SK-N-SH treated with all-trans-retinoic acid at 6 μM for 48 hours (cell line): Measurements from ENCODE around the gene SPATA3.

Experiments used
- ATAC-seq: fragments of 200-7000 bp; cut with Tn5 transposase; 3 replicates; pipeline ENCODE4 v1.9.1; 2020; ENCODE audit warnings: mild to moderate bottlenecking, moderate library complexity
- ARNTL ChIP-seq: fragments of 450-650 bp; formaldehyde crosslinking; IDR thresholded peaks from 2 replicates; pipeline ENCODE4 v1.5.0; 2020; ENCODE audit warnings: low read depth, mild to moderate bottlenecking, moderate library complexity, borderline replicate concordance
- BACH2 ChIP-seq: fragments of 250-450 bp; sonication (Bioruptor Pico); IDR thresholded peaks from 2 replicates; pipeline ENCODE4 v1.9.0; 2021; ENCODE audit warnings: mild to moderate bottlenecking, borderline replicate concordance
- CSDC2 ChIP-seq: fragments of 250-450 bp; sonication (Bioruptor Pico); IDR thresholded peaks from 2 replicates; pipeline ENCODE4 v1.5.0; 2020; ENCODE audit warnings: mild to moderate bottlenecking, moderate library complexity
- ESRRG ChIP-seq: fragments of 250-450 bp; sonication (Bioruptor Pico); IDR thresholded peaks from 2 replicates; pipeline ENCODE4 v1.6.1; 2021; ENCODE audit warnings: mild to moderate bottlenecking
- GLIS3 ChIP-seq: fragments of 250-450 bp; sonication (Bioruptor Pico); IDR thresholded peaks from 2 replicates; pipeline ENCODE4 v1.5.0; 2020; ENCODE audit warnings: mild to moderate bottlenecking, moderate library complexity
- ISL1 ChIP-seq: fragments of 250-450 bp; sonication (Bioruptor Pico); IDR thresholded peaks from 2 replicates; pipeline ENCODE4 v2.1.2; 2022; ENCODE audit warnings: mild to moderate bottlenecking, moderate library complexity
- OSR1 ChIP-seq: fragments of 250-450 bp; sonication (Bioruptor Pico); IDR thresholded peaks from 2 replicates; pipeline ENCODE4 v1.8.0; 2022; ENCODE audit warnings: moderate library complexity, mild to moderate bottlenecking, inconsistent platforms
- RARB ChIP-seq: fragments of 250-450 bp; sonication (Bioruptor Pico); IDR thresholded peaks from 2 replicates; pipeline ENCODE4 v1.8.0; 2021; ENCODE audit warnings: mild to moderate bottlenecking, moderate library complexity
- SNAI2 ChIP-seq: fragments of 250-450 bp; sonication (Bioruptor Pico); IDR thresholded peaks from 2 replicates; pipeline ENCODE4 v1.5.0; 2020; ENCODE audit warnings: mild to moderate bottlenecking, moderate library complexity
- TCF4 ChIP-seq: fragments of 250-450 bp; sonication (Bioruptor Pico); IDR thresholded peaks from 2 replicates; pipeline ENCODE4 v1.8.0; 2021; ENCODE audit warnings: mild to moderate bottlenecking, moderate library complexity, borderline replicate concordance
- TOX ChIP-seq: fragments of 250-450 bp; sonication (Bioruptor Pico); IDR thresholded peaks from 2 replicates; pipeline ENCODE4 v1.8.0; 2021; ENCODE audit warnings: mild to moderate bottlenecking, moderate library complexity, borderline replicate concordance
- ZC3H10 ChIP-seq: fragments of 250-450 bp; sonication (Bioruptor Pico); IDR thresholded peaks from 2 replicates; pipeline ENCODE4 v1.5.1; 2021; ENCODE audit warnings: mild to moderate bottlenecking, moderate library complexity
- ZFP3 ChIP-seq: fragments of 250-450 bp; sonication (Bioruptor Pico); IDR thresholded peaks from 2 replicates; pipeline ENCODE4 v1.5.0; 2020; ENCODE audit warnings: mild to moderate bottlenecking, moderate library complexity
- ZFP30 ChIP-seq: fragments of 450-650 bp; formaldehyde crosslinking; IDR thresholded peaks from 2 replicates; pipeline ENCODE4 v1.5.0; 2022; ENCODE audit warnings: mild to moderate bottlenecking, moderate library complexity
- ZNF565 ChIP-seq: fragments of 450-650 bp; formaldehyde crosslinking; conservative IDR thresholded peaks from 2 replicates; pipeline ENCODE4 v1.5.0; 2020; ENCODE audit warnings: low read depth, mild to moderate bottlenecking, moderate library complexity
- ZNF70 ChIP-seq: fragments of 450-650 bp; formaldehyde crosslinking; IDR thresholded peaks from 2 replicates; pipeline ENCODE4 v1.5.0; 2020; ENCODE audit warnings: mild to moderate bottlenecking, moderate library complexity
- TF ChIP-seq, protein P1 (sequence below): fragments of 250-450 bp; sonication (Bioruptor Pico); IDR thresholded peaks from 2 replicates; pipeline ENCODE4 v1.5.1; 2020; ENCODE audit warnings: low read depth, mild to moderate bottlenecking, moderate library complexity
- TF ChIP-seq, protein P2 (sequence below): fragments of 250-450 bp; sonication (Bioruptor Pico); IDR thresholded peaks from 2 replicates; pipeline ENCODE4 v1.5.0; 2020; ENCODE audit warnings: mild to moderate bottlenecking, moderate library complexity
- TF ChIP-seq, protein P3 (sequence below): fragments of 250-450 bp; sonication (Bioruptor Pico); IDR thresholded peaks from 2 replicates; pipeline ENCODE4 v1.5.1; 2021; ENCODE audit warnings: mild to moderate bottlenecking, moderate library complexity
- TF ChIP-seq, protein P4 (sequence below): fragments of 250-450 bp; sonication (Bioruptor Pico); IDR thresholded peaks from 2 replicates; pipeline ENCODE4 v1.8.0; 2021; ENCODE audit warnings: low read depth, mild to moderate bottlenecking, moderate library complexity, borderline replicate concordance

Gene SPATA3

DNA sequence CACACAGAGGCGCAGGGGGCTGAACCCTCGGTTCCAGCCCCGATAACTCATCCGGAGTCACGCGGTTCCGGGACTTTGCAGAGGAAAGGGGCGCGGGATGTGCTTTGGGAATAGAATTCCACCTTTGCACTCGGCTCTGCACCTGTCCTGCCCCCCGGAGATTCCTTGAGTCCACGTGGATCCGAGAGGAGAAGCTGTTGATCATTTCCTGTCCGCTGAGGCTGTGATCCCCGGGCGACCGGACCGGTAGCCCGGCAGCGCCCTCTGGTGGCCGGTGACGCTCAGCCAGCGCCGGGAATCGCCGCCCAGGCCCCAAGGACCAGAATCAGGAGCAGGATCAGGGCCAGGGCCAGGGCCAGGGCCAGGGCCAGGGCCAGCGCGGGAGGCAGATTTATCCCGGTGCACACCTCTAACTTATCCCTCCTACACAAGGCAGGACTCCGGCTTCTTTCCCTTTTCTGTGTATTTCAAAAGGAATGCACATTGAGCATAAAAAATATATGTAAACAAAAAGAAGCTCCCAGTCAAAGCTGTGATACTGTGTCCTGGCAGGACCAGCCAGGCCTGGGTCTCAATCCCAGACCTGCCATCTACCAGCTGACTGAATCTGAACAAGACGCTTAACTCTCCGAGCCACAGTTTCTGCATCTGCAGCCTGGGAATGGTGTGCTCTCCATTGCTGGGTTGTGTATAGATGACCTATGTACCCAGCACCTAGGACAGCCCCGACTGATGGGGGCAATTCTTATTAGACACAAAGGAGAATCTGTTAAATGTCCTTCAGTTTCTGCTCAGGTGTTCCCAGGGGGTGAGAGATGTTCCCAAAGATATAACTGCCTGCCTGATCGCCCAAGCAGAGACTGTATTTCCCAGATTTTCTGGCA lies 8.5 kb upstream of the SPATA3 start (continued):
- TF ChIP-seq, protein P1, sequence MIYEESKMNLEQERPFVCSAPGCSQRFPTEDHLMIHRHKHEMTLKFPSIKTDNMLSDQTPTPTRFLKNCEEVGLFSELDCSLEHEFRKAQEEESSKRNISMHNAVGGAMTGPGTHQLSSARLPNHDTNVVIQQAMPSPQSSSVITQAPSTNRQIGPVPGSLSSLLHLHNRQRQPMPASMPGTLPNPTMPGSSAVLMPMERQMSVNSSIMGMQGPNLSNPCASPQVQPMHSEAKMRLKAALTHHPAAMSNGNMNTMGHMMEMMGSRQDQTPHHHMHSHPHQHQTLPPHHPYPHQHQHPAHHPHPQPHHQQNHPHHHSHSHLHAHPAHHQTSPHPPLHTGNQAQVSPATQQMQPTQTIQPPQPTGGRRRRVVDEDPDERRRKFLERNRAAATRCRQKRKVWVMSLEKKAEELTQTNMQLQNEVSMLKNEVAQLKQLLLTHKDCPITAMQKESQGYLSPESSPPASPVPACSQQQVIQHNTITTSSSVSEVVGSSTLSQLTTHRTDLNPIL (CRISPR knock-in tag) = no peak
- TF ChIP-seq ARNTL (CRISPR knock-in tag) = no peak

DNA sequence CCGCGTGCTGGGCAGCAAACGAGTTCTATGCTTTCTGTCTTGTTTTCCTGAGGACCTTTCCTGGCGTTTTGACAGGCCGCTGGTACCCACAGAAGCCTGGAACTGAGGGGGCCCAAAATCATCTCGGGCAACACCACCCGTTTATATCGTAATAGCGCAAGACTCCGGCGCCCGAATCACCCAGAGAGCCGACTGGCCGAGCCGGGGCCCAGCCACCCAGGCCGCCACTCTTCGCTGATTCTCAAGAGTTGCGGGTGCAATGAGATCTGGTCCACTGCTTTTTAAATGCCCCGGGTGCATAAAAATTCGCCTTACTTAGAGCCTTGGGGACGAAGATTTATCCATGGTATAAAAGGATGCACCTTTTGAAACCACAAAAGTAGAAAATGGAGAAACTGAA lies 6.2 kb upstream of the SPATA3 start:
- no peak for TF ChIP-seq ZNF70 (CRISPR knock-in tag)
- ATAC-seq = no peak

DNA sequence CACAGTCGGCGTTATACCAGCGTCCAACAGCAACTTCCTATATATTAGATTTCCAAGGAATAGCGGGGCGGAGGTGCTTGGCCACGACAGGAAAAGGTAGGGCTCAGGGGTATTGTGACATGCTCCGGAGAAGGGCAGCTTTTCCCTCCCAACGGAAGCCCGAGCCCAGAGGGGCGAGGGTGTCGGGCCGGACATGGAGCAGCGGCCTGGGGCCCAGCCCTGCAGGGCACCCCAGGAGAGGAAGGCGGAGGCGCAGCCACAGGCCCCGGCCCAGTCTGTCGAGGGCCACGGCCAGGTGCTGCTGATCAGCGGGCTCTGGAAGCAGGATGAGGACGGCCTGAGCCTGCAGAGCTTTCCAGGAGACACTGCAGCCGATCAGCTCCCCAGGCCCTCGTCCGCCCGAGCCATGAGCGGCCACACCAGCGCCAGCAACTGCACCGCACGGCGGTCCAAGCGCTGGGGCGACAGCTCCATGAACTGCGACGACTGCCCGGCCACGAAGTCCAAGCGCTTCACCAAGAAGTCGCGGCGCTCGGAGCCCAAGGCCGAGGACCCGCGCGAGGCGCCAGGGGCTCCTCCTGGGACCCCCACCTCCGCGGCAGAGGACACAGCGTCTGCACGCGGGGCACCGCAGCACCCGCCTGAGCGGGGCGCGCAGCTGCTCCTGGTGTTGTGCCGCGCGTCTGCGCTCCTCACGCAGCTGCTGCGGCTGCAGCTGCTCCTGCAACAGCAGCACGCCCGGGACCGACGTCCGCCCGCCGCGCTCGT lies 5.6 kb upstream of the SPATA3 start:
- TF ChIP-seq ZFP30 (CRISPR knock-in tag) (no peak), BACH2 (CRISPR knock-in tag) (no peak)
- TF ChIP-seq, all 23 proteins: peak for 0
- ATAC-seq = no peak

DNA sequence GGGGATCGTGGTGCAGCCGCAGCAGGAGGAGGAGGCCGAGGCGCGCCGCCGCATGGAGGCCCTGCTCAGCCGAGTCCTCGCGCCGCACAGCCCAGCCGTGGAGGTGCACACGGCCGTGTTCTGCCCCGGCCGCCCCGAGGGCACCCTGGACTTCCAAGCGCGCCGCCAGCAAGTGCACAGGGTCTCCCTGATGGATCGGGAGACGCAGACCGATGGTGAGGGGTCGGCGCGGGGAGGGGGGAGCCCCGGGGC lies 5.1 kb upstream of the SPATA3 start:
- ATAC-seq = no peak
- TF ChIP-seq CSDC2 (CRISPR knock-in tag) (no peak), ZFP30 (CRISPR knock-in tag) (no peak), ZNF70 (CRISPR knock-in tag) (no peak), OSR1 (CRISPR knock-in tag) (no peak), ZC3H10 (CRISPR knock-in tag) (no peak), ESRRG (no peak), ZFP3 (CRISPR knock-in tag) (no peak), GLIS3 (CRISPR knock-in tag) (no peak), TCF4 (CRISPR knock-in tag) (no peak), RARB (no peak), SNAI2 (CRISPR knock-in tag) (no peak), ZNF565 (CRISPR knock-in tag) (no peak), ISL1 (CRISPR knock-in tag) (no peak)
- TF ChIP-seq, protein P2, sequence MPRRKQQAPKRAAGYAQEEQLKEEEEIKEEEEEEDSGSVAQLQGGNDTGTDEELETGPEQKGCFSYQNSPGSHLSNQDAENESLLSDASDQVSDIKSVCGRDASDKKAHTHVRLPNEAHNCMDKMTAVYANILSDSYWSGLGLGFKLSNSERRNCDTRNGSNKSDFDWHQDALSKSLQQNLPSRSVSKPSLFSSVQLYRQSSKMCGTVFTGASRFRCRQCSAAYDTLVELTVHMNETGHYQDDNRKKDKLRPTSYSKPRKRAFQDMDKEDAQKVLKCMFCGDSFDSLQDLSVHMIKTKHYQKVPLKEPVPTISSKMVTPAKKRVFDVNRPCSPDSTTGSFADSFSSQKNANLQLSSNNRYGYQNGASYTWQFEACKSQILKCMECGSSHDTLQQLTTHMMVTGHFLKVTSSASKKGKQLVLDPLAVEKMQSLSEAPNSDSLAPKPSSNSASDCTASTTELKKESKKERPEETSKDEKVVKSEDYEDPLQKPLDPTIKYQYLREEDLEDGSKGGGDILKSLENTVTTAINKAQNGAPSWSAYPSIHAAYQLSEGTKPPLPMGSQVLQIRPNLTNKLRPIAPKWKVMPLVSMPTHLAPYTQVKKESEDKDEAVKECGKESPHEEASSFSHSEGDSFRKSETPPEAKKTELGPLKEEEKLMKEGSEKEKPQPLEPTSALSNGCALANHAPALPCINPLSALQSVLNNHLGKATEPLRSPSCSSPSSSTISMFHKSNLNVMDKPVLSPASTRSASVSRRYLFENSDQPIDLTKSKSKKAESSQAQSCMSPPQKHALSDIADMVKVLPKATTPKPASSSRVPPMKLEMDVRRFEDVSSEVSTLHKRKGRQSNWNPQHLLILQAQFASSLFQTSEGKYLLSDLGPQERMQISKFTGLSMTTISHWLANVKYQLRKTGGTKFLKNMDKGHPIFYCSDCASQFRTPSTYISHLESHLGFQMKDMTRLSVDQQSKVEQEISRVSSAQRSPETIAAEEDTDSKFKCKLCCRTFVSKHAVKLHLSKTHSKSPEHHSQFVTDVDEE (CRISPR knock-in tag) = no peak
- TF ChIP-seq, protein P3, sequence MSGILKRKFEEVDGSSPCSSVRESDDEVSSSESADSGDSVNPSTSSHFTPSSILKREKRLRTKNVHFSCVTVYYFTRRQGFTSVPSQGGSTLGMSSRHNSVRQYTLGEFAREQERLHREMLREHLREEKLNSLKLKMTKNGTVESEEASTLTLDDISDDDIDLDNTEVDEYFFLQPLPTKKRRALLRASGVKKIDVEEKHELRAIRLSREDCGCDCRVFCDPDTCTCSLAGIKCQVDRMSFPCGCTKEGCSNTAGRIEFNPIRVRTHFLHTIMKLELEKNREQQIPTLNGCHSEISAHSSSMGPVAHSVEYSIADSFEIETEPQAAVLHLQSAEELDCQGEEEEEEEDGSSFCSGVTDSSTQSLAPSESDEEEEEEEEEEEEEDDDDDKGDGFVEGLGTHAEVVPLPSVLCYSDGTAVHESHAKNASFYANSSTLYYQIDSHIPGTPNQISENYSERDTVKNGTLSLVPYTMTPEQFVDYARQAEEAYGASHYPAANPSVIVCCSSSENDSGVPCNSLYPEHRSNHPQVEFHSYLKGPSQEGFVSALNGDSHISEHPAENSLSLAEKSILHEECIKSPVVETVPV (CRISPR knock-in tag) = no peak
- TF ChIP-seq, protein P4, sequence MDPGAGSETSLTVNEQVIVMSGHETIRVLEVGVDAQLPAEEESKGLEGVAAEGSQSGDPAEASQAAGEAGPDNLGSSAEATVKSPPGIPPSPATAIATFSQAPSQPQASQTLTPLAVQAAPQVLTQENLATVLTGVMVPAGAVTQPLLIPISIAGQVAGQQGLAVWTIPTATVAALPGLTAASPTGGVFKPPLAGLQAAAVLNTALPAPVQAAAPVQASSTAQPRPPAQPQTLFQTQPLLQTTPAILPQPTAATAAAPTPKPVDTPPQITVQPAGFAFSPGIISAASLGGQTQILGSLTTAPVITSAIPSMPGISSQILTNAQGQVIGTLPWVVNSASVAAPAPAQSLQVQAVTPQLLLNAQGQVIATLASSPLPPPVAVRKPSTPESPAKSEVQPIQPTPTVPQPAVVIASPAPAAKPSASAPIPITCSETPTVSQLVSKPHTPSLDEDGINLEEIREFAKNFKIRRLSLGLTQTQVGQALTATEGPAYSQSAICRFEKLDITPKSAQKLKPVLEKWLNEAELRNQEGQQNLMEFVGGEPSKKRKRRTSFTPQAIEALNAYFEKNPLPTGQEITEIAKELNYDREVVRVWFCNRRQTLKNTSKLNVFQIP (CRISPR knock-in tag) = no peak
- TF ChIP-seq, all 23 proteins: peak for 0

DNA sequence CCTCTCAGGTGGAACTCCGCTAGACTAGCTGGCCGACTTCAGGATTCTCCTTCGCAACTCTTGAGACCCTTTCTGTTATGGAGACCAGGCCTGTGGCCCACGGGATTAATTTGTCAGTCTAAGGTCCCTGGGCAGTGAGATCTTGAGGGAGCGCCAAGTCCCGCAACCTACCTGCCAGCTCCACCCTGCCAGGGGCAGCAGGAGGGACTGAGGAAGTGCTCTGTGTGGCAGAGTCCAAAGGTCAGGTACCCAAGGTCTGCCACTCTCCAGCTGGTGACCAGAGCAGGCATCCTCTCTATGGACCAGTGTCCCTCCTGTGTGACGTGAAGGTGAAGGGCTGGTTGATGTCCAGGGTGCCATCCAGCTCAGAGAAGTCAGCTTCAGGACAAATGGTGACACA lies 4.3 kb upstream of the SPATA3 start:
- no peak for TF ChIP-seq ZFP30 (CRISPR knock-in tag)
- TF ChIP-seq ZNF70 (CRISPR knock-in tag) = no peak
- TF ChIP-seq, protein P4 (CRISPR knock-in tag) = no peak
- no peak for TF ChIP-seq ISL1 (CRISPR knock-in tag)
- TF ChIP-seq TOX (CRISPR knock-in tag) = no peak
- TF ChIP-seq CSDC2 (CRISPR knock-in tag) = no peak
- no peak for TF ChIP-seq BACH2 (CRISPR knock-in tag)
- no peak for TF ChIP-seq ARNTL (CRISPR knock-in tag)
- TF ChIP-seq, protein P2 (CRISPR knock-in tag) = no peak
- TF ChIP-seq, all 23 proteins: peak for 0
- ATAC-seq = no peak
